Keratinocyte (primary cell): ENCODE results near the gene ATP6V1A.

ENCODE experiments used
- CTCF ChIP-seq, 3 experiments: IDR thresholded peaks in 1 of 3; conservative IDR thresholded peaks in 1 of 3; optimal IDR thresholded peaks in 1 of 3; 2 replicates in 2 of 3; 3 replicates in 1 of 3; pipeline versions ENCODE3 to v1.5.1; 2011; ENCODE audit warnings: low read length in 3 of 3, mild to moderate bottlenecking in 3 of 3, moderate library complexity in 2 of 3, control low read depth in 1 of 3, inconsistent platforms in 1 of 3; ENCODE audit not compliant: insufficient read depth in 2 of 3; ENCODE audit errors: extremely low read depth in 1 of 3
- EZH2 ChIP-seq: IDR thresholded peaks from one replicate; pipeline ENCODE4 v1.6.1; 2012; ENCODE audit warnings: inconsistent platforms, mild to moderate bottlenecking, low read length, moderate library complexity

- TF ChIP-seq CTCF (optimal IDR thresholded peaks at IDR 0.05 in 1 of 3, IDR thresholded peaks at IDR 0.05 in 1 of 3, conservative IDR thresholded peaks at IDR 0.05 in 1 of 3; ENCODE audit: extremely low read depth in 1 of 3, insufficient read depth in 2 of 3, low read length in 3 of 3), result no peak
- no peak for TF ChIP-seq EZH2
Observed at GRCh38 chr3:113714702-113715101, 32.1 kb upstream of the ATP6V1A start.
